PC-3 (cell line): ENCODE data around the gene SMIM22. TPM values are rescaled to one million over a fixed set of nuclear protein-coding genes. Genes with fewer than 3 reads are reported as not detected.

Source experiments
- ATAC-seq: fragments of 200-7000 bp; cut with Tn5 transposase; 2 replicates; pipeline ENCODE4 v1.9.1; 2020; ENCODE audit warnings: mild to moderate bottlenecking, moderate library complexity
- BruUV-seq: library from RNA; stranded (reverse); fragments of 400-500 nt; replicated peaks from 2 replicates; lab custom pipeline; 2021; lab: Mats Ljungman, UMichigan
- CTCF ChIA-PET: fragments of 300-600 bp; sonication (Branson Sonifier 250); formaldehyde crosslinking; loops from one replicate; lab custom pipeline; 2022; ENCODE audit warnings: antibody characterized with exemption; lab: Charles Lee
- POLR2A ChIA-PET: fragments of 300-600 bp; sonication (Branson Sonifier 250); formaldehyde crosslinking; loops from one replicate; lab custom pipeline; 2022; ENCODE audit warnings: antibody characterized with exemption; ENCODE audit not compliant: unreplicated experiment; lab: Charles Lee
- DNase-seq: peaks from one replicate; pipeline ENCODE4 v3.0.0-alpha.2; 2015
- H2AFZ ChIP-seq: fragments of 300-600 bp; sonication (generic); 2 replicates; pipeline ENCODE4 v1.6.0; 2016; ENCODE audit warnings: antibody characterized with exemption, low read length
- H3F3A ChIP-seq: fragments of 300-600 bp; sonication (generic); one replicate; pipeline ENCODE4 v1.6.0; 2017; ENCODE audit warnings: antibody characterized with exemption, low read length, control low read depth, mild to moderate bottlenecking; ENCODE audit not compliant: unreplicated experiment
- H3K27ac ChIP-seq: fragments of 300-600 bp; sonication (generic); 2 replicates; pipeline ENCODE4 v1.5.1; 2016; ENCODE audit warnings: mild to moderate bottlenecking, low read length
- H3K27me3 ChIP-seq: fragments of 300-600 bp; sonication (generic); 2 replicates; pipeline ENCODE4 v1.6.1; 2016; ENCODE audit warnings: low read length, mixed read lengths
- H3K36me3 ChIP-seq: fragments of 300-600 bp; sonication (generic); 2 replicates; pipeline ENCODE4 v1.6.1; 2016; ENCODE audit warnings: low read depth, mixed run types, low read length, mixed read lengths
- H3K4me1 ChIP-seq: fragments of 300-600 bp; sonication (generic); 2 replicates; pipeline ENCODE4 v1.5.1; 2016; ENCODE audit warnings: low read length; ENCODE audit not compliant: insufficient read depth
- H3K4me2 ChIP-seq: fragments of 300-600 bp; sonication (generic); 2 replicates; pipeline ENCODE4 v1.6.0; 2016; ENCODE audit warnings: low read length
- H3K4me3 ChIP-seq: fragments of 300-600 bp; sonication (generic); 2 replicates; pipeline ENCODE4 v1.5.1; 2016; ENCODE audit warnings: mild to moderate bottlenecking, low read length, mixed read lengths
- H3K79me2 ChIP-seq: fragments of 300-600 bp; sonication (generic); 2 replicates; pipeline ENCODE4 v1.6.1; 2017; ENCODE audit warnings: low read length, mixed read lengths
- H3K9ac ChIP-seq: fragments of 300-600 bp; sonication (generic); 2 replicates; pipeline ENCODE4 v1.6.0; 2016; ENCODE audit warnings: mild to moderate bottlenecking, low read length
- H3K9me2 ChIP-seq: fragments of 300-600 bp; sonication (generic); replicated peaks from 2 replicates; pipeline ENCODE4 v1.6.1; 2016; ENCODE audit warnings: mixed run types, low read length, mixed read lengths
- H3K9me3 ChIP-seq: fragments of 300-600 bp; sonication (generic); 2 replicates; pipeline ENCODE4 v1.6.1; 2016; ENCODE audit warnings: low read length, mixed read lengths
- H4K20me1 ChIP-seq: fragments of 300-600 bp; sonication (generic); 2 replicates; pipeline ENCODE4 v1.6.1; 2016; ENCODE audit warnings: low read length, mixed read lengths
- EZH2 ChIP-seq: fragments of 300-600 bp; sonication (generic); IDR thresholded peaks from one replicate; pipeline ENCODE4 v1.6.1; 2017; ENCODE audit warnings: antibody characterized with exemption, mild to moderate bottlenecking, low read length; ENCODE audit not compliant: unreplicated experiment
- EZH2phosphoT487 ChIP-seq: fragments of 300-600 bp; sonication (generic); IDR thresholded peaks from 2 replicates; pipeline ENCODE4 v1.6.1; 2018; ENCODE audit warnings: mild to moderate bottlenecking, antibody characterized with exemption, low read length, borderline replicate concordance
- intact Hi-C: fragments of 100-400 bp; cut with micrococcal nuclease; formaldehyde crosslinking; loops from 2 replicates; pipeline ENCODE4 v1.9.0; 2023
- total RNA-seq: library from RNA; depleted of rRNA; stranded (reverse); fragments of >200 nt; gene quantifications from 2 replicates; pipeline ENCODE4 v1.2.3, GENCODE V29; 2014
- TF ChIP-seq, protein P1 (sequence below): fragments of 300-600 bp; sonication (generic); conservative IDR thresholded peaks from 2 replicates; pipeline ENCODE4 v1.5.1; 2017; ENCODE audit warnings: antibody characterized with exemption, low read depth, mild to moderate bottlenecking, low read length

SMIM22 gene
- total RNA-seq, 1 experiment from 2014 or later: not detected

GRCh38 chr16:4811242-4811641 is 16.1 kb downstream of the SMIM22 start:
- H3K9me2 ChIP-seq: no peaks in the 10 kb centered on the region
- peaks cover 4% of the 10 kb centered on the region for H3K36me3 ChIP-seq
- intact Hi-C loops: no loop called here
- no TSS peak for BruUV-seq
- ChIA-PET CTCF (no interaction called here), POLR2A (no interaction called here)
- no peaks in the 10 kb centered on the region for H3F3A ChIP-seq
- H3K4me3 ChIP-seq: no peak overlapping the region
- H2AFZ ChIP-seq: no peak overlapping the region
- H3K4me2 ChIP-seq: no peak overlapping the region
- H3K27ac ChIP-seq: no peak overlapping the region
- TF ChIP-seq EZH2phosphoT487: no peak
- no peak for TF ChIP-seq EZH2
- TF ChIP-seq, protein P1, sequence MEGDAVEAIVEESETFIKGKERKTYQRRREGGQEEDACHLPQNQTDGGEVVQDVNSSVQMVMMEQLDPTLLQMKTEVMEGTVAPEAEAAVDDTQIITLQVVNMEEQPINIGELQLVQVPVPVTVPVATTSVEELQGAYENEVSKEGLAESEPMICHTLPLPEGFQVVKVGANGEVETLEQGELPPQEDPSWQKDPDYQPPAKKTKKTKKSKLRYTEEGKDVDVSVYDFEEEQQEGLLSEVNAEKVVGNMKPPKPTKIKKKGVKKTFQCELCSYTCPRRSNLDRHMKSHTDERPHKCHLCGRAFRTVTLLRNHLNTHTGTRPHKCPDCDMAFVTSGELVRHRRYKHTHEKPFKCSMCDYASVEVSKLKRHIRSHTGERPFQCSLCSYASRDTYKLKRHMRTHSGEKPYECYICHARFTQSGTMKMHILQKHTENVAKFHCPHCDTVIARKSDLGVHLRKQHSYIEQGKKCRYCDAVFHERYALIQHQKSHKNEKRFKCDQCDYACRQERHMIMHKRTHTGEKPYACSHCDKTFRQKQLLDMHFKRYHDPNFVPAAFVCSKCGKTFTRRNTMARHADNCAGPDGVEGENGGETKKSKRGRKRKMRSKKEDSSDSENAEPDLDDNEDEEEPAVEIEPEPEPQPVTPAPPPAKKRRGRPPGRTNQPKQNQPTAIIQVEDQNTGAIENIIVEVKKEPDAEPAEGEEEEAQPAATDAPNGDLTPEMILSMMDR: no peak
- H4K20me1 ChIP-seq: no peaks in the 10 kb centered on the region
- ATAC-seq: no peak
- DNase-seq: no peak
- no peak overlapping the region for H3K9ac ChIP-seq
- H3K79me2 ChIP-seq: no peaks in the 10 kb centered on the region
- no peaks in the 10 kb centered on the region for H3K9me3 ChIP-seq
- H3K27me3 ChIP-seq: no peaks in the 10 kb centered on the region
- H3K4me1 ChIP-seq: no peaks in the 10 kb centered on the region

DNA sequence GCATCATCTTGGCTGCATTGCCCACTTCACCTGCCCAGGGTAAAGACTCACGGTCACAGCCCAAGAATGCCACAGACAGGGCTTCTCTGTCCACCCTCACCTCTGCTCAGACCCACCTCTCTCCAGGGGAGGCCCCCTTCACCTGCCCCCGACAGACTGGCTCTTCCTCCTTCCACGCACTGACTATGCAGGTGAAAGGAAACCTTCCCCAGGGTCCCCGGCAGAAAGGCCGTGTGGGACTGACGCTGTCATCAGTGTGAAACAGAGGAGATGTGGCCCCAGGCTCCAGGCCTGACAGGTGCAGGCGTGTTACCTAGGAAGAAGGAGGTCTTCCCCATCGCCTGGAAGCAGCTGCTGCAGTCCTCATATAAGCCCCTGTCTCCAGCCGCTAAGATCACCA is 16.6 kb downstream of the SMIM22 start:
- peaks cover 4% of the 10 kb centered on the region for H3K36me3 ChIP-seq
- POLR2A ChIA-PET: no interaction called here
- CTCF ChIA-PET: no interaction called here
- H3F3A ChIP-seq: no peaks in the 10 kb centered on the region
- DNase-seq (no peak), ATAC-seq (no peak)
- no peak overlapping the region for H3K4me3 ChIP-seq
- H3K27ac ChIP-seq: no peak overlapping the region
- no peaks in the 10 kb centered on the region for H4K20me1 ChIP-seq
- TF ChIP-seq, protein P1: no peak
- TF ChIP-seq EZH2: no peak
- TF ChIP-seq EZH2phosphoT487: no peak
- no peaks in the 10 kb centered on the region for H3K27me3 ChIP-seq
- no peaks in the 10 kb centered on the region for H3K4me1 ChIP-seq
- BruUV-seq: no TSS peak
- H3K9me3 ChIP-seq: no peaks in the 10 kb centered on the region
- no peak overlapping the region for H3K9ac ChIP-seq
- no peak overlapping the region for H3K4me2 ChIP-seq
- intact Hi-C loops: no loop called here
- no peaks in the 10 kb centered on the region for H3K9me2 ChIP-seq
- no peak overlapping the region for H2AFZ ChIP-seq
- H3K79me2 ChIP-seq: no peaks in the 10 kb centered on the region

DNA sequence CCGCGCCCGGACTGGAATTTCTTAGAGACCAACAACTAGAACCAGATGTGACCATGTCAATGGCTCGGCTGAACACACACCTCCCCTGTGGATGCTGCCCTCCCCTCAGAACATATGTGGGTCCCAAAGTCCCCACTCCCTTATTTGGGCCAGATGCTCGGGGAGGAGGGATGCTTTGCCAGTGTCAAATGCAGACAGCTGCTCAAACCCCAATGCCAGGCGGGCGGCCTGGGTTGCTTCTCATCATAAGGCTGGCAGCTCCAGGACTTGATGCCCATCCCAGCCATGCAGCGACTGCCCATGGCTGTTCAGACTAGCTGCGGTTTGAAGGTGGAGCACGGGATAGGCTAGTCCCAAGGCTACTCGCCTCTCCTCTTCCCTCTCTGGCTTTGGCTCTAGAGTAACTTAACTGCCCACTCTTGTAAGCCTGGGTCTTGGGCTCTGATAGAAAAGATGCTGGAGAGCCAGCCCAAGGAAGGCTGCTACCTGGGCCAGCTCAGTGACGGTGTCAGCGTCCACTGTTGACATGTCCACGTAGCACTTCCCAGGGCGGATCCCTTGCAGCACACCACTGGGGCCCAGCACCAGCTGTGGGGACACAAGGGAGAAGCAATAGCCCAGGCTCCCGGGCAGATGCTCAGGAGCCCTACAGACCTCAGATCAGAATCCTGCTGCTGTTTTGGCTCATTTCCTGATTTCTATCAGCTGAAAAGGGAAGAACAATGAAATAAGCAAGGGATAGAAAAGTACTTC is 18.3 kb downstream of the SMIM22 start:
- POLR2A ChIA-PET: no interaction called here
- intact Hi-C loops: no loop called here
- CTCF ChIA-PET: no interaction called here
- H3K9me2 ChIP-seq: no peaks in the 10 kb centered on the region
- H3K9me3 ChIP-seq: no peaks in the 10 kb centered on the region
- no peak for ATAC-seq
- no peak overlapping the region for H3K9ac ChIP-seq
- TF ChIP-seq, protein P1: no peak
- no peak for TF ChIP-seq EZH2
- TF ChIP-seq EZH2phosphoT487: no peak
- no peaks in the 10 kb centered on the region for H3K4me1 ChIP-seq
- H3K4me3 ChIP-seq: no peak overlapping the region
- no peak overlapping the region for H3K27ac ChIP-seq
- H2AFZ ChIP-seq: no peak overlapping the region
- no peak for DNase-seq
- BruUV-seq: no TSS peak
- H3K36me3 ChIP-seq: peaks cover 2% of the 10 kb centered on the region
- H3K4me2 ChIP-seq: no peak overlapping the region
- H4K20me1 ChIP-seq: no peaks in the 10 kb centered on the region
- no peaks in the 10 kb centered on the region for H3K27me3 ChIP-seq
- H3K79me2 ChIP-seq: no peaks in the 10 kb centered on the region
- no peaks in the 10 kb centered on the region for H3F3A ChIP-seq
